Measurements from ENCODE around the gene TNS2. TPM values are rescaled to one million over a fixed set of nuclear protein-coding genes. Genes with fewer than 3 reads are reported as not detected.

Gene TNS2
- total RNA-seq, 1 experiment from 2014 or later, result 11.5 TPM

GRCh38 chr12:53052419-53053217 is 2.8 kb downstream of the TNS2 start:
- CTCF ChIA-PET, result interaction anchor here (0.6 to 1.1 kb wide), 3 partner anchors 9 to 1213 kb away, joined by 7 to 11 read pairs (median 7); no protein-coding TSS in a partner anchor
- TF ChIP-seq CTCF (conservative IDR thresholded peaks at IDR 0.05) (no peak), EZH2 (IDR thresholded peaks at IDR 0.05; ENCODE audit: low read depth) (no peak)
- no TSS peak for BruUV-seq (replicated peaks)
- H3K27me3 ChIP-seq (ENCODE audit: insufficient read depth, low read depth), result no peaks in the 10 kb centered on the region
- no peak overlapping the region; the same call in 1 of the 2 replicates for H3K4me3 ChIP-seq
- no peak overlapping the region for H3K27ac ChIP-seq
- intact Hi-C loops (cut with micrococcal nuclease; ENCODE audit: unreplicated experiment), result loop anchor here (5.0 kb wide), 1 partner anchor 245 kb away; the partner anchor contains the start of genes MYG1 and PFDN5
- H4K20me1 ChIP-seq (ENCODE audit: insufficient read depth), result peaks cover 10% of the 10 kb centered on the region; the same call in 1 of the 2 replicates
- H2AFZ ChIP-seq, result no peak overlapping the region
- POLR2A ChIA-PET (ENCODE audit: unreplicated experiment), result interaction anchor here (0.6 kb wide), 1 partner anchor 448 kb away, joined by 3 read pairs; the partner anchor contains the start of gene TARBP2
- H3F3A ChIP-seq (ENCODE audit: insufficient read depth, low read depth), result peaks cover 41% of the 10 kb centered on the region
- H3K9me2 ChIP-seq (ENCODE audit: insufficient read depth), result no peaks in the 10 kb centered on the region
- DNase-seq, result peak in 1 of 2 experiments; percentile 54
- peaks cover 12% of the 10 kb centered on the region for H3K79me2 ChIP-seq (ENCODE audit: low read depth)
- no peaks in the 10 kb centered on the region for H3K36me3 ChIP-seq (ENCODE audit: low read depth)
- H3K4me1 ChIP-seq (replicated peaks; ENCODE audit: insufficient read depth), result peaks cover 19% of the 10 kb centered on the region
- peak overlapping the region; percentile 83 for H3K4me2 ChIP-seq
- no peaks in the 10 kb centered on the region for H3K9me3 ChIP-seq (ENCODE audit: insufficient read depth, low read depth)

- intact Hi-C loops (cut with micrococcal nuclease; ENCODE audit: unreplicated experiment), result loop anchor here (5.0 kb wide), 1 partner anchor 244 kb away; the partner anchor contains the start of genes MYG1 and PFDN5
- Histone ChIP-seq H3K36me3 (ENCODE audit: low read depth) (no peaks in the 10 kb centered on the region), H2AFZ (peak overlapping the region; percentile 85), H3K27me3 (ENCODE audit: insufficient read depth, low read depth) (no peaks in the 10 kb centered on the region), H3K9me2 (ENCODE audit: insufficient read depth) (no peaks in the 10 kb centered on the region), H3F3A (ENCODE audit: insufficient read depth, low read depth) (peaks cover 33% of the 10 kb centered on the region), H3K79me2 (ENCODE audit: low read depth) (peaks cover 12% of the 10 kb centered on the region), H3K9me3 (ENCODE audit: insufficient read depth, low read depth) (no peaks in the 10 kb centered on the region), H4K20me1 (ENCODE audit: insufficient read depth) (peaks cover 10% of the 10 kb centered on the region; the same call in 1 of the 2 replicates), H3K4me1 (replicated peaks; ENCODE audit: insufficient read depth) (peaks cover 19% of the 10 kb centered on the region), H3K27ac (peak overlapping the region; percentile 71), H3K4me2 (peak overlapping the region; percentile 83), H3K4me3 (peak overlapping the region; percentile 95)
- TF ChIP-seq CTCF (conservative IDR thresholded peaks at IDR 0.05), result peak; percentile 89
- no peak for TF ChIP-seq EZH2 (IDR thresholded peaks at IDR 0.05; ENCODE audit: low read depth)
- peak; percentile 71 to 84 for DNase-seq
- TSS peak; percentile 43 for BruUV-seq (replicated peaks)
- POLR2A ChIA-PET (ENCODE audit: unreplicated experiment), result interaction anchor here (0.6 to 1.3 kb wide), 6 partner anchors 46 to 906 kb away, joined by 3 to 30 read pairs (median 8); partner anchors contain the start of gene KRT8
- CTCF ChIA-PET, result interaction anchor here (0.6 to 1.5 kb wide), 11 partner anchors 8 to 268 kb away, joined by 3 to 22 read pairs (median 7); partner anchors contain the start of genes AAAS, EIF4B and SPRYD3
These were observed 3.6 kb downstream of the TNS2 start for GRCh38 chr12:53053218-53054111.

Measured in PC-9 (cell line).